ENCODE results near the gene RHCG. TPM values are rescaled to one million over a fixed set of nuclear protein-coding genes. Genes with fewer than 3 reads are reported as not detected.
A peak's percentile ranks its signal among the peaks of the same experiment; 100 is the strongest.

Gene RHCG
- total and polyA plus RNA-seq, 5 donors from 2014 or later, result not detected

DNA sequence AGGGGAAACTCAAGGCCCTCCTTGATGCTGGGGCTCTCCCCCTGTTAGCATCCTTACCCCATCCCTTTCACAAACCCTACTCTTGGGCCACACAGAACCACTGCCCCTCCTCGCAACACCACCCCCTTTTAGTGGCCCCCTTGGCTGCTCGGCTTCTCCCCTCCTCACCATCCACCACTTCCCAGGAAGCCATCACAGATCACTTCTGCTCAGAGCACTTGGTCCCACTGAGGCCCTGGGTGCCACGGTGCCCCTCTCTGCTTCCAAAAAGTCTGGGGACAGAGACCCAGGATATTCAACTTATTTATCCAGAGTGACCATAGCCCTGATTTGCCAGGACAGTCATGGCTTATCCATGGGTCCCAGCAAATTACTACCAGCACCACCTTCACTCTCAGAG lies 2.4 kb downstream of the RHCG start:
- H3K27ac Mint-ChIP-seq, result no peak overlapping the region
- H3K4me3 Mint-ChIP-seq, result no peak overlapping the region
- peaks cover 0 to 2% (median 0%) of the 10 kb centered on the region in 7 donors for H3K9me3 Mint-ChIP-seq

DNA sequence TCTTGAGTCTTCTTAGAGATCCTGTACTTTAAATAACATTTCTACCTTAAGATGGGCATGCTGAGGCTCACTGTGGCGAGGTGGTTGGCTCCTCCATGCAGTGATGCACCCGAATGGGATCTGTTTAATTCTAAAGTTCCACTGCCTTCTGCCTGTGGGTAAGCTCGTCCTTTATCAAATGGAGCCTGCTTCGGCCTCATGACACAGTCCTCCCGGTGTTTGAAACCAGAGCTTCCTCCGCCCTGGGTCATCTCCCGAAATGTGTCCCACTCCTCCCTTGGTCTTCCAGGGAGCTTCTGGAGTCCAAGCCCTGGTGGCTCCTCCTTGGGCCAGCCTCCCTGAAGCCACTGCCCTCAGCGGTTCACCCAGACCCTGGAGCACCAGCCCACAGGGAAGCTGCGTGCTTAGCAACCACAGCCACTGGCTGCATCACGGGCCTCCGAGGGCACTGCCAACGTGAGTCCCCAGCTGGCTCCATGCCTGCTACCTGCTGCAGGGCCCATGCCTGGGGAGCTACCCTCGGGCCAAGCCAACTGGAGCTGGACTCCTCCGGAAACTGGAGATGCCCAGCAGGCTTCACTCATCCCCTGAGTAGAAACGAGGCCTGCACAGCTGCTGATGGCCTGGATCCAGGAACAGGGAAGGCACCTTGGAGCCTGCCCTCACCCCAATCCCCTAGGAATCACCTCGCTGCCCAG lies 3.3 kb downstream of the RHCG start:
- H3K36me3 Mint-ChIP-seq, result no peaks in the 10 kb centered on the region
- ATAC-seq (ENCODE audit: low read depth in 2 of 2), result no peak
- peaks cover 0 to 2% (median 0%) of the 10 kb centered on the region in 7 donors for H3K9me3 Mint-ChIP-seq
- no peak overlapping the region for H3K27ac Mint-ChIP-seq
- Histone ChIP-seq H3K27me3 (ENCODE audit: control insufficient read depth, insufficient read depth, low read length) (peaks cover 18% of the 10 kb centered on the region), H3K9me3 (ENCODE audit: control insufficient read depth in 2 of 2, low read length in 2 of 2) (no peaks in the 10 kb centered on the region), H3K27ac (ENCODE audit: insufficient read depth, low read length, poor library complexity, severe bottlenecking) (no peak overlapping the region), H3K4me1 (ENCODE audit: control insufficient read depth, insufficient read depth, low read length, poor library complexity, severe bottlenecking) (peaks cover 8% of the 10 kb centered on the region), H3K4me3 (ENCODE audit: low read depth, low read length) (no peak overlapping the region), H3K36me3 (ENCODE audit: control insufficient read depth, insufficient read depth, low read length) (no peaks in the 10 kb centered on the region)
- H3K4me3 Mint-ChIP-seq, result no peak overlapping the region
- H3K27me3 Mint-ChIP-seq, result peaks cover 48% of the 10 kb centered on the region
- H3K4me1 Mint-ChIP-seq, result peaks cover 0 to 11% (median 0%) of the 10 kb centered on the region in 4 donors
- no peak for DNase-seq

More for the DNA sequence above, 2.4 kb downstream of the RHCG start:
- H3K27ac ChIP-seq (ENCODE audit: insufficient read depth, low read length, poor library complexity, severe bottlenecking), result no peak overlapping the region
- DNase-seq, result no peak
- H3K27me3 ChIP-seq (ENCODE audit: control insufficient read depth, insufficient read depth, low read length), result peaks cover 16% of the 10 kb centered on the region
- no peak for ATAC-seq (ENCODE audit: low read depth in 2 of 2)
- peaks cover 8% of the 10 kb centered on the region for H3K4me1 ChIP-seq (ENCODE audit: control insufficient read depth, insufficient read depth, low read length, poor library complexity, severe bottlenecking)
- H3K36me3 ChIP-seq (ENCODE audit: control insufficient read depth, insufficient read depth, low read length), result no peaks in the 10 kb centered on the region
- Mint-ChIP-seq H3K27me3 (peaks cover 53% of the 10 kb centered on the region), H3K4me1 (peaks cover 0 to 11% (median 0%) of the 10 kb centered on the region in 4 donors), H3K36me3 (no peaks in the 10 kb centered on the region)
- no peaks in the 10 kb centered on the region for H3K9me3 ChIP-seq (ENCODE audit: control insufficient read depth in 2 of 2, low read length in 2 of 2)
- H3K4me3 ChIP-seq (ENCODE audit: low read depth, low read length), result no peak overlapping the region

DNA sequence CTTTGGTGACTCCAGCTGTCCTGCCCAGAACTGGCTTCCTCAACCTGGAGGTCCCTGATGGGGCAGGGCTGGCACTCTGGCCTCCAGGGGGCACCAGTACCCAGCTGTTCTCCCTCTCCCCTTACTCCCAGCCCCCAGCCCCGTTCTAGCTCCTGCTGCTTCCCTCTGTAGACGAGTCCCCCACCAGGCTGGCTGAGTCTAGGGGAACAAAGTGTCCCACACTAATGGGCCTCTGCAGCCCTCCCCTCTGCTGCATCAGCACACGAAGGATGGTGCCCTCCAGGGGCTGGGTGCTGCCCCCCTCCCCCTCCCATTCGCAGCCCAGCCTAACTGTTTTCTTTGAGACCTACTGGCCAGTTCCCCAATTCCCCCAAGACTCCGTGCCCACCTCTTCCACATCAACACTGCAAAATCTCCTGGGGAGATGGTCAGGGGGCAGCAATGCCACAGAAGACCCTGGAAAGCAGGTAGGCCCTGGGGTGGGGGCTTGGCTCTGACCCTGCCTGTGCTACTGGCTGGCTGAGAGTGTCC lies 4.2 kb downstream of the RHCG start:
- no peak for DNase-seq
- no peak for ATAC-seq (ENCODE audit: low read depth in 2 of 2)
- Mint-ChIP-seq H3K9me3 (peaks cover 0 to 2% (median 0%) of the 10 kb centered on the region in 7 donors), H3K4me1 (peaks cover 0 to 13% (median 0%) of the 10 kb centered on the region in 4 donors), H3K27ac (peak overlapping the region in 1 of 3 donors; percentile 38), H3K36me3 (no peaks in the 10 kb centered on the region), H3K4me3 (no peak overlapping the region), H3K27me3 (peaks cover 47% of the 10 kb centered on the region)
- H3K27ac ChIP-seq (ENCODE audit: insufficient read depth, low read length, poor library complexity, severe bottlenecking), result no peak overlapping the region
- H3K27me3 ChIP-seq (ENCODE audit: control insufficient read depth, insufficient read depth, low read length), result peaks cover 18% of the 10 kb centered on the region
- H3K9me3 ChIP-seq (ENCODE audit: control insufficient read depth in 2 of 2, low read length in 2 of 2), result no peaks in the 10 kb centered on the region
- no peak overlapping the region for H3K4me3 ChIP-seq (ENCODE audit: low read depth, low read length)
- no peaks in the 10 kb centered on the region for H3K36me3 ChIP-seq (ENCODE audit: control insufficient read depth, insufficient read depth, low read length)
- H3K4me1 ChIP-seq (ENCODE audit: control insufficient read depth, insufficient read depth, low read length, poor library complexity, severe bottlenecking), result peaks cover 8% of the 10 kb centered on the region

DNA sequence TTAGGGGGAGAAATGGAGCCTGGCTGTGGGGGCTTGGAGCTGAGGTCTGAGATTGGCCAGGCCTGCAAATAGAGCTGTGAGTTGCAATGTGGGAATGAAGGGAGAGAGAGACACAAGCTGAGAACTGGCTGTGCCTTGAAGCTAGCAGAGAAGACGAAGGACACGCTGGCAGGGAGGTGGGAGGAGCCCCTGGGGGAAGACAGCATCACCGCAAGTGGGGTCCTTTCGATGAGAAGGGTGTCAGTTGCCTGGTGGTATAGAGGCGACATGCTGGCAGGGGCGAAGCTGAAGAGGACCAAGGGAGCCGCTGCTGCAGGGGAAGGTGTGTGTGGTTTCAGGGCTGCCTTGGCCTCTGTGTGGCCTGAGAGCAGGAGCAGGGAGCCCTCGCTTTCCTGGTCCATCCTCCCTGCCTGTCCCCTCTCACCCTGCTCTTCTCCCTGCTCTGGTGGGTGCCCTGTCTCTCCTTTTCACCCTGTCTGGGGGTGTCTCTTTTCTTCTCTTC lies 5.5 kb downstream of the RHCG start:
- Histone ChIP-seq H3K4me1 (ENCODE audit: control insufficient read depth, insufficient read depth, low read length, poor library complexity, severe bottlenecking) (no peaks in the 10 kb centered on the region), H3K9me3 (ENCODE audit: control insufficient read depth in 2 of 2, low read length in 2 of 2) (no peaks in the 10 kb centered on the region), H3K36me3 (ENCODE audit: control insufficient read depth, insufficient read depth, low read length) (no peaks in the 10 kb centered on the region), H3K4me3 (ENCODE audit: low read depth, low read length) (no peak overlapping the region), H3K27ac (ENCODE audit: insufficient read depth, low read length, poor library complexity, severe bottlenecking) (no peak overlapping the region), H3K27me3 (ENCODE audit: control insufficient read depth, insufficient read depth, low read length) (peaks cover 11% of the 10 kb centered on the region)
- ATAC-seq (ENCODE audit: low read depth in 2 of 2), result no peak
- H3K27ac Mint-ChIP-seq, result peak overlapping the region in 1 of 3 donors; percentile 81
- no peak for DNase-seq
- H3K36me3 Mint-ChIP-seq, result no peaks in the 10 kb centered on the region
- peaks cover 49% of the 10 kb centered on the region for H3K27me3 Mint-ChIP-seq
- peaks cover 0 to 10% (median 2%) of the 10 kb centered on the region in 4 donors for H3K4me1 Mint-ChIP-seq
- peaks cover 0 to 2% (median 0%) of the 10 kb centered on the region in 7 donors for H3K9me3 Mint-ChIP-seq
- H3K4me3 Mint-ChIP-seq, result no peak overlapping the region

DNA sequence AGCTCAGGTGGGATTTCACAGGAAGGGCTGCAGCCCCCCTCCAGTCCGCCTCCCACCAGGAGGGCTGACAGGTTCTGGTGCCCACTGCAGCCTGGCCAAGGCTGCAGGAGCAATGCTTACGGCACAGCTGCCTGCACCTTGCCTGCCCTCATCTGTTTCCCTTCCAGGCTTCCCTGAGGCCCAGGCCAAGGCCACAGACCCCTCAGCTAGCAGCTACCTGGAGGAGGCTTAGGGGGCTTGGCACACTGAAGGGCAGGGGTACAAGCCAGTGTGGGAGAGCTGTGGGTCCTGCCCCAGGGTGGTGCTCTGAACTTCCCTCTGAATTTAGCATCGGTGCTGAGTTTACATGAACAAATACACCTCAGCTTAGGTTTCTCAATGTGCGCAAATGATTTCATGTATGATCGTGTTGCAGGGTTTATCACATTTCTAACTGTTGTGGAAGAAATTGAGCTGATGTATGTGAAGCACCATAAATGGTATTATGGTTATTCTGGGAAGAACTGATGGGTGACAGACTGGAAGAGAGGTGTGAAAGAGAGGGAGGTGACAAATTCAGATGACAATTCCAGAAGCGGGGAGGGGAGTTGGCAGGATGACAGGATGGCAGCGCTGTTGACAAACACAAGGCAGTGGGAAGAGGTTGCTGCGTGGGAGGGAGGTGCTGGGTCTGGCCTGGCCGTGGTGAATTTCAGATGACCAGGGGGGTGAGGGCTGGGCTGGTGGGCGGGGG lies 6.1 kb downstream of the RHCG start:
- DNase-seq (no peak), ATAC-seq (ENCODE audit: low read depth in 2 of 2) (no peak)
- Mint-ChIP-seq H3K27me3 (peaks cover 49% of the 10 kb centered on the region), H3K9me3 (peaks cover 0 to 4% (median 0%) of the 10 kb centered on the region in 7 donors), H3K4me3 (no peak overlapping the region), H3K4me1 (peaks cover 0 to 11% (median 5%) of the 10 kb centered on the region in 4 donors), H3K27ac (peak overlapping the region in 1 of 3 donors; percentile 59), H3K36me3 (no peaks in the 10 kb centered on the region)
- H3K27me3 ChIP-seq (ENCODE audit: control insufficient read depth, insufficient read depth, low read length), result peaks cover 8% of the 10 kb centered on the region
- no peaks in the 10 kb centered on the region for H3K4me1 ChIP-seq (ENCODE audit: control insufficient read depth, insufficient read depth, low read length, poor library complexity, severe bottlenecking)
- H3K4me3 ChIP-seq (ENCODE audit: low read depth, low read length), result no peak overlapping the region
- no peaks in the 10 kb centered on the region for H3K9me3 ChIP-seq (ENCODE audit: control insufficient read depth in 2 of 2, low read length in 2 of 2)
- H3K27ac ChIP-seq (ENCODE audit: insufficient read depth, low read length, poor library complexity, severe bottlenecking), result no peak overlapping the region
- no peaks in the 10 kb centered on the region for H3K36me3 ChIP-seq (ENCODE audit: control insufficient read depth, insufficient read depth, low read length)

DNA sequence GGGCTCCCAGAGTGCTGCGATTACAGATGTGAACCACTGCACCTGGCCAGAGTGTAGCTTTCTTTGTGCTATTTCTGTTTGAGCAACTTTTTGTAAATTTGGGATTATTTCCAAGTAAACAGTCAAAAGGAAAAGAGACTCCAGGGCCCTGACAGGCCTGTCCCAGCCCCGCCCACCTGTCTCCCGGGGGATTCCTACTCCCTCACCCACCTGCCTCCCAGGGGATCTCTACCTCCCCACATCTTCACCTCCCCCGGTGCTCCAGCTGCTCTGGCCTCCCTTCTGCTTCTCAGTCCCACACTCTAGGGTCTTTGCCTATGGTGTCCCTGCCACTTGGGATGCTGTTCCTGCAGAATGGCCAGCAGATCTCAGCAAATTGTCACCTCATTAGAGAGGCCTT lies 7.0 kb downstream of the RHCG start:
- no peak for DNase-seq
- peaks cover 0 to 11% (median 5%) of the 10 kb centered on the region in 4 donors for H3K4me1 Mint-ChIP-seq
- H3K9me3 ChIP-seq (ENCODE audit: control insufficient read depth in 2 of 2, low read length in 2 of 2), result no peaks in the 10 kb centered on the region
- H3K27me3 ChIP-seq (ENCODE audit: control insufficient read depth, insufficient read depth, low read length), result peaks cover 4% of the 10 kb centered on the region
- H3K9me3 Mint-ChIP-seq, result peaks cover 0 to 4% (median 0%) of the 10 kb centered on the region in 7 donors
- no peak overlapping the region for H3K4me3 Mint-ChIP-seq
- H3K4me1 ChIP-seq (ENCODE audit: control insufficient read depth, insufficient read depth, low read length, poor library complexity, severe bottlenecking), result no peaks in the 10 kb centered on the region
- H3K4me3 ChIP-seq (ENCODE audit: low read depth, low read length), result no peak overlapping the region
- H3K36me3 Mint-ChIP-seq, result no peaks in the 10 kb centered on the region
- H3K27ac ChIP-seq (ENCODE audit: insufficient read depth, low read length, poor library complexity, severe bottlenecking), result no peak overlapping the region
- H3K27me3 Mint-ChIP-seq, result peaks cover 51% of the 10 kb centered on the region
- ATAC-seq (ENCODE audit: low read depth in 2 of 2), result no peak
- no peak overlapping the region for H3K27ac Mint-ChIP-seq
- H3K36me3 ChIP-seq (ENCODE audit: control insufficient read depth, insufficient read depth, low read length), result no peaks in the 10 kb centered on the region

DNA sequence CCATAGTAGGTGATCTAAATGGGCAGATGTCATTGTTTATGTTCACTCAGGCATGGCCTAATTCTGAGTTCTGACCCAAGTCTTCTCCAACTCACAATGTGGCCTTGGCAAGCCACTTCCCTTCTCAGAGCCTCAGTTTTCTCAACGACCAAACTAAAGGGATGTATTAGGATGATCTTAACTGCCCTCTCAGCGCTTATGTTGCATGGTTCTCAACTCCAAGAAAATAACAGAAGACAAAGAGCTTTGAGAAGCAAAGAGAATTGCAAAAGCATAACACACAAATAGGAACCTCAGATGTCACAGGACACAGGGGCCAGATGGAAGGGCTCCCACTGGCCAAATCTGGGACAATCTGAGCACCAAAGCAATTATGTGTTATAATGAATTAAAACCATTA lies 8.6 kb downstream of the RHCG start:
- H3K36me3 Mint-ChIP-seq, result no peaks in the 10 kb centered on the region
- Histone ChIP-seq H3K27ac (ENCODE audit: insufficient read depth, low read length, poor library complexity, severe bottlenecking) (no peak overlapping the region), H3K9me3 (ENCODE audit: control insufficient read depth in 2 of 2, low read length in 2 of 2) (no peaks in the 10 kb centered on the region), H3K4me3 (ENCODE audit: low read depth, low read length) (no peak overlapping the region), H3K27me3 (ENCODE audit: control insufficient read depth, insufficient read depth, low read length) (peaks cover 4% of the 10 kb centered on the region), H3K36me3 (ENCODE audit: control insufficient read depth, insufficient read depth, low read length) (no peaks in the 10 kb centered on the region), H3K4me1 (ENCODE audit: control insufficient read depth, insufficient read depth, low read length, poor library complexity, severe bottlenecking) (no peaks in the 10 kb centered on the region)
- H3K4me3 Mint-ChIP-seq, result peak overlapping the region in 1 of 4 donors; percentile 66
- ATAC-seq (ENCODE audit: low read depth in 2 of 2) (no peak), DNase-seq (no peak)
- peaks cover 57% of the 10 kb centered on the region for H3K27me3 Mint-ChIP-seq
- H3K4me1 Mint-ChIP-seq, result peaks cover 0 to 11% (median 5%) of the 10 kb centered on the region in 4 donors
- H3K9me3 Mint-ChIP-seq, result peaks cover 0 to 4% (median 0%) of the 10 kb centered on the region in 7 donors
- no peak overlapping the region for H3K27ac Mint-ChIP-seq
